Epithelial cell of alveolus of lung (primary cell): ENCODE data around the gene TRIM64C. TPM values are rescaled to one million over a fixed set of nuclear protein-coding genes. Genes with fewer than 3 reads are reported as not detected.

Source experiments
- total RNA-seq: library from RNA; depleted of rRNA; stranded (reverse); fragments of >200 nt; gene quantifications from 2 replicates; pipeline ENCODE4 v1.2.1, GENCODE V29; 2015

The TRIM64C gene
- not detected in 2 replicates for total RNA-seq

DNA sequence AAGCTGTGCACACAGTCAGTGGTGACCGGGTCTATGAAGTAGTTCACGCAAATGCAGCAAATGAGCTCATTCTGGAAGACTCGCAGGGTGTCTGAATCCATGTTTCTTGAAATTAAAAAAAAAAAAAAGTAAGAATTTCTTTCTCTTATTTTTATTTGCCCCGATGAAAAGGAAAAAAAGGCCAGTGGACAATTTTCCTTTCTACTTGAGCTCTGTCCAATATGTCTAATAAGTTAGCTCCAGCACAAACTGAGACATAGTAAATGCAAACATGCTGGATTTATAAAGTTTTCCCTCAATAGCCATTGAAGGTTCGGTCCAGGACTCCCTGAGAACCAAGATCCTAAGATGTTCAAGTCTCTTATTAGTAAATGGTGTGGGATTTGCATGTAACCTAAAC is at the start of gene TRIM64C:
Gene TRIM64C, minus strand, starts transcription at position 101 of the 400 bp plus-strand sequence. Its CDS starts 0 bp downstream, at position 101.

GRCh38 chr11:49028523-49028922 is 30.4 kb downstream of the TRIM64C start, which contains the start of gene TRIM49B:
TRIM49B (plus strand) TSS chr11:49028823; CDS start chr11:49031600, 2,777 bp downstream.

Other genes starting within 250 kb of the TRIM64C start
- not detected in 2 replicates for gene TRIM51G, start 75.2 kb downstream of the TRIM64C start, total RNA-seq
- gene TRIM49B, start 30.3 kb downstream of the TRIM64C start, total RNA-seq = not detected in 2 replicates
- gene FOLH1, start 149.5 kb upstream of the TRIM64C start, total RNA-seq = 0.40 and 0.78 TPM in 2 replicates